ENCODE measurements around the gene RPTOR.

Gene RPTOR

GRCh38 chr17:80662557-80662956 is 117.9 kb downstream of the RPTOR start:
- TF ChIP-seq, protein P1, sequence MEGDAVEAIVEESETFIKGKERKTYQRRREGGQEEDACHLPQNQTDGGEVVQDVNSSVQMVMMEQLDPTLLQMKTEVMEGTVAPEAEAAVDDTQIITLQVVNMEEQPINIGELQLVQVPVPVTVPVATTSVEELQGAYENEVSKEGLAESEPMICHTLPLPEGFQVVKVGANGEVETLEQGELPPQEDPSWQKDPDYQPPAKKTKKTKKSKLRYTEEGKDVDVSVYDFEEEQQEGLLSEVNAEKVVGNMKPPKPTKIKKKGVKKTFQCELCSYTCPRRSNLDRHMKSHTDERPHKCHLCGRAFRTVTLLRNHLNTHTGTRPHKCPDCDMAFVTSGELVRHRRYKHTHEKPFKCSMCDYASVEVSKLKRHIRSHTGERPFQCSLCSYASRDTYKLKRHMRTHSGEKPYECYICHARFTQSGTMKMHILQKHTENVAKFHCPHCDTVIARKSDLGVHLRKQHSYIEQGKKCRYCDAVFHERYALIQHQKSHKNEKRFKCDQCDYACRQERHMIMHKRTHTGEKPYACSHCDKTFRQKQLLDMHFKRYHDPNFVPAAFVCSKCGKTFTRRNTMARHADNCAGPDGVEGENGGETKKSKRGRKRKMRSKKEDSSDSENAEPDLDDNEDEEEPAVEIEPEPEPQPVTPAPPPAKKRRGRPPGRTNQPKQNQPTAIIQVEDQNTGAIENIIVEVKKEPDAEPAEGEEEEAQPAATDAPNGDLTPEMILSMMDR (IDR thresholded peaks at IDR 0.05; ENCODE audit: low read depth, low read length), result no peak
- H3K4me3 ChIP-seq (ENCODE audit: low read depth, low read length), result no peak overlapping the region

DNA sequence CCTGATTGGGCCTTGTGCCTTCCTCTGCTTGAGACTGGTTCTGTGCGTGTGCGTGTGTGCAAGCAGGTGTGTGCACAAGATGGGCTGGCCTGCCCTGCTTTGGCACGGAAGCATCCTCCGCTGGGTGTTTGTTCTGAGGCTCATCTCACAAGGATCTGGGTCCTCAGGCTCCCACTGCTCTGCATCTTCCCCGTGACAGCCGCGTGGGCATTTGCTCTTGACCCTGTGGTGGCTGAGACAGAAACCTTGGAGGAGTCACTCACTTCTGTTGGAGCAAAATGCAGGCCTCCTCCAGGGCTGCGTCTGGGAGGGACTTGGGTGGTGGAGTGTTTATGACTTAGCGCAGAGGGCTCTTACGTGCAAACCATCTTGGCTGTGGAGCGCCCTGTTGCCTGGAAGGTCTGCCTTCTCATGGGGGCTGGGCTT is 119.2 kb downstream of the RPTOR start:
- no peak overlapping the region for H3K4me3 ChIP-seq (ENCODE audit: low read depth, low read length)
- TF ChIP-seq, protein P1 (IDR thresholded peaks at IDR 0.05; ENCODE audit: low read depth, low read length), result no peak

GRCh38 chr17:80664217-80664790 is 119.7 kb downstream of the RPTOR start:
- H3K4me3 ChIP-seq (ENCODE audit: low read depth, low read length), result no peak overlapping the region
- TF ChIP-seq, protein P1 (IDR thresholded peaks at IDR 0.05; ENCODE audit: low read depth, low read length), result no peak

DNA sequence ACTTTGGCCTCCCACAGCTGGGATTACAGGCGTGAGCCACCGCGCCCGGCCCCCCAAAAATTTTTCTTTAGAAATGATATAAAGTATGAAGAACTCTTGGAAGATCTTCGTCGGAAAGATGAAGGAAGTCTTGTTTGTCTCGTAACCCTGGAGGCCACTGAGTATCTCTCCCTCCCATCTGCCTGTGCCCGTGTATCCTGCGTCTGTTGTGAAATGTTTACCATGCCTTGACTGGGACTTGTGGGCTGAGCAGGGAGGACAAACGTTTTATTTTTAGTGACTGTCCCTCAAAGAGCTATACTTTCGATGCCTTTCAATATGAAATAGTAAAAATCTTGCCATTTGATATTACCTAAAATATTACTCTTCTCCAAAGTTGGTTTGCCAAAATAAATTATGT is 121.2 kb downstream of the RPTOR start:
- TF ChIP-seq, protein P1 (IDR thresholded peaks at IDR 0.05; ENCODE audit: low read depth, low read length), result no peak
- no peak overlapping the region for H3K4me3 ChIP-seq (ENCODE audit: low read depth, low read length)

DNA sequence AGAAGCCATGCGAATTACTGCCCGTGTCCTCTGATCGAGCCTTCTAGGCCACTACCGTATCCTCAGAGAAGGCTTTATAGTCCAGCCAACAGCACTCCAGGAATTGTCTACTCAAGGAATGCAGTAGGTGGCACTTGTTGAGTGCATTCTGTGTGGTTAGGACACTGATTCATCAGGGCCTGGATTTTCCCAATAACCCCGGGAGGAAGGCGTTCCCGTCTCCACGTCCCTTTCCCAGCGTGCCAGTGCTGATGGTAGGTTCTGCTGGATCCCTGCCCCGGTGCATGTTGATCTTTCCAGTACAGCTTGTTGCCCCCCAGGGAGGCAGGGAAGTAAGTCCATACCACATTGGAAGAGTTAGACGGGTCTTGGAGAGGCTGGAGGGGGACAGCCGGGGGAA is 122.2 kb downstream of the RPTOR start:
- TF ChIP-seq, protein P1 (IDR thresholded peaks at IDR 0.05; ENCODE audit: low read depth, low read length), result no peak
- H3K4me3 ChIP-seq (ENCODE audit: low read depth, low read length), result no peak overlapping the region

GRCh38 chr17:80667462-80668277 is 123.0 kb downstream of the RPTOR start:
- no peak overlapping the region for H3K4me3 ChIP-seq (ENCODE audit: low read depth, low read length)
- TF ChIP-seq, protein P1 (IDR thresholded peaks at IDR 0.05; ENCODE audit: low read depth, low read length), result no peak
